Measurements from ENCODE around the gene POC1B.

- no peak for TF ChIP-seq CTCF (IDR thresholded peaks at IDR 0.05)
- TF ChIP-seq POLR2A (IDR thresholded peaks at IDR 0.05): no peak
Measured at GRCh38 chr12:89494411-89495231, 31.2 kb downstream of the POC1B start.

Measured in body of pancreas (tissue), 4 donors.